ENCODE data around the gene STAMBP. TPM values are rescaled to one million over a fixed set of nuclear protein-coding genes. Genes with fewer than 3 reads are reported as not detected.

The STAMBP gene
- polyA plus RNA-seq, 3 donors, result 26.0 to 40.8 (median 40.7) TPM

- Histone ChIP-seq H3K9me3 (replicated peaks in 1 of 2; ENCODE audit: control insufficient read depth in 1 of 2, insufficient read depth in 1 of 2, low read length in 2 of 2) (no peaks in the 10 kb centered on the region), H3K27me3 (ENCODE audit: control insufficient read depth in 2 of 2, insufficient read depth in 2 of 2, low read length in 2 of 2) (no peaks in the 10 kb centered on the region), H3K4me1 (ENCODE audit: control insufficient read depth in 1 of 2, insufficient read depth in 2 of 2, low read length in 2 of 2) (peaks cover 7 to 8% of the 10 kb centered on the region in 2 donors), H3K4me2 (replicated peaks; ENCODE audit: extremely low read depth, low read length, poor library complexity, severe bottlenecking) (no peak overlapping the region), H2AFZ (ENCODE audit: insufficient read depth, low read depth, low read length, poor library complexity, severe bottlenecking) (no peak overlapping the region), H3K79me2 (ENCODE audit: insufficient read depth, low read length) (no peaks in the 10 kb centered on the region), H3K27ac (ENCODE audit: low read depth in 1 of 2, low read length in 2 of 2) (no peak overlapping the region), H3K4me3 (replicated peaks in 1 of 3; ENCODE audit: low read depth in 2 of 3, low read length in 3 of 3) (no peak overlapping the region), H3K9ac (ENCODE audit: insufficient read depth, low read length, poor library complexity, severe bottlenecking) (no peak overlapping the region), H4K20me1 (ENCODE audit: insufficient read depth, low read length) (no peaks in the 10 kb centered on the region), H3K36me3 (replicated peaks in 1 of 2; ENCODE audit: control insufficient read depth in 1 of 2, insufficient read depth in 2 of 2, low read length in 2 of 2) (no peaks in the 10 kb centered on the region)
- Mint-ChIP-seq H3K4me1 (peaks cover 7% of the 10 kb centered on the region), H3K27me3 (ENCODE audit: low read depth in 3 of 3) (peaks cover 4 to 6% (median 4%) of the 10 kb centered on the region in 3 donors), H3K9me3 (no peaks in the 10 kb centered on the region), H3K27ac (no peak overlapping the region), H3K36me3 (no peaks in the 10 kb centered on the region), H3K4me3 (no peak overlapping the region)
- WGBS (ENCODE audit: insufficient coverage), result no CpG with 5 or more reads among the region's 3 CpGs
- intact Hi-C loops (cut with micrococcal nuclease), result loop anchor here in 1 of 2 donors (10.0 kb wide), 4 partner anchors 161 to 571 kb away; partner anchors contain the start of genes BOLA3 and TET3
- TF ChIP-seq, protein P1, sequence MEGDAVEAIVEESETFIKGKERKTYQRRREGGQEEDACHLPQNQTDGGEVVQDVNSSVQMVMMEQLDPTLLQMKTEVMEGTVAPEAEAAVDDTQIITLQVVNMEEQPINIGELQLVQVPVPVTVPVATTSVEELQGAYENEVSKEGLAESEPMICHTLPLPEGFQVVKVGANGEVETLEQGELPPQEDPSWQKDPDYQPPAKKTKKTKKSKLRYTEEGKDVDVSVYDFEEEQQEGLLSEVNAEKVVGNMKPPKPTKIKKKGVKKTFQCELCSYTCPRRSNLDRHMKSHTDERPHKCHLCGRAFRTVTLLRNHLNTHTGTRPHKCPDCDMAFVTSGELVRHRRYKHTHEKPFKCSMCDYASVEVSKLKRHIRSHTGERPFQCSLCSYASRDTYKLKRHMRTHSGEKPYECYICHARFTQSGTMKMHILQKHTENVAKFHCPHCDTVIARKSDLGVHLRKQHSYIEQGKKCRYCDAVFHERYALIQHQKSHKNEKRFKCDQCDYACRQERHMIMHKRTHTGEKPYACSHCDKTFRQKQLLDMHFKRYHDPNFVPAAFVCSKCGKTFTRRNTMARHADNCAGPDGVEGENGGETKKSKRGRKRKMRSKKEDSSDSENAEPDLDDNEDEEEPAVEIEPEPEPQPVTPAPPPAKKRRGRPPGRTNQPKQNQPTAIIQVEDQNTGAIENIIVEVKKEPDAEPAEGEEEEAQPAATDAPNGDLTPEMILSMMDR (IDR thresholded peaks at IDR 0.05), result peak; percentile 93
- DNase-seq, result peak; percentile 63 to 77 (median 75)
These were observed 4.7 kb upstream of the STAMBP start for GRCh38 chr2:73823916-73824523.

DNA sequence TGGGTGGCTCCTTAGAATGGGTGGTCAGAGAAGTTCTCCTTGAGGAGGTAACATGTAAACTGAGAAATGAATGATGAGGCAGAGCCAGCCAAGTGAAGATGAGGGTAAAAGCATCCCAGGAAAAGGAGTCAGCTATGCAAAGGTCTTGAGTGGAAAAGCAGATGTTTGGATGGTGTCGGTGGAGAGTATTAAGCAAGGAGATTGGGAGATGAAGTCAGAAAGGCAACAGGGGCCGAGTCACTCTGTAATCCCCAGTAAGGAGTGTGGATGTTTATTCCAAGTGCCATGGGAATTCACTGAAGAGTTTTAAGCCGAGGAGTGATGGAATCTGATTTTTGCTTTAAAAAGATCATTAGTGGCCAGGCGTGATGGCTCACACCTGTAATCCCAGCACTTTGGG, 3.4 kb upstream of the STAMBP start:
- Histone ChIP-seq H3K27ac (ENCODE audit: low read depth in 1 of 2, low read length in 2 of 2) (no peak overlapping the region), H3K4me3 (replicated peaks in 1 of 3; ENCODE audit: low read depth in 2 of 3, low read length in 3 of 3) (no peak overlapping the region), H3K79me2 (ENCODE audit: insufficient read depth, low read length) (peaks cover 11% of the 10 kb centered on the region), H2AFZ (ENCODE audit: insufficient read depth, low read depth, low read length, poor library complexity, severe bottlenecking) (no peak overlapping the region), H3K4me2 (replicated peaks; ENCODE audit: extremely low read depth, low read length, poor library complexity, severe bottlenecking) (no peak overlapping the region), H3K4me1 (ENCODE audit: control insufficient read depth in 1 of 2, insufficient read depth in 2 of 2, low read length in 2 of 2) (peaks cover 14 to 21% of the 10 kb centered on the region in 2 donors), H3K9me3 (replicated peaks in 1 of 2; ENCODE audit: control insufficient read depth in 1 of 2, insufficient read depth in 1 of 2, low read length in 2 of 2) (no peaks in the 10 kb centered on the region), H3K27me3 (ENCODE audit: control insufficient read depth in 2 of 2, insufficient read depth in 2 of 2, low read length in 2 of 2) (no peaks in the 10 kb centered on the region), H4K20me1 (ENCODE audit: insufficient read depth, low read length) (no peaks in the 10 kb centered on the region), H3K9ac (ENCODE audit: insufficient read depth, low read length, poor library complexity, severe bottlenecking) (no peak overlapping the region), H3K36me3 (replicated peaks in 1 of 2; ENCODE audit: control insufficient read depth in 1 of 2, insufficient read depth in 2 of 2, low read length in 2 of 2) (no peaks in the 10 kb centered on the region)
- H3K27ac Mint-ChIP-seq, result no peak overlapping the region
- H3K27me3 Mint-ChIP-seq (ENCODE audit: low read depth in 3 of 3), result peaks cover 0 to 3% (median 3%) of the 10 kb centered on the region in 3 donors
- peaks cover 20% of the 10 kb centered on the region for H3K4me1 Mint-ChIP-seq
- 92% methylated on average over 3 of the region's 4 CpGs for WGBS (ENCODE audit: insufficient coverage)
- no peaks in the 10 kb centered on the region for H3K36me3 Mint-ChIP-seq
- H3K9me3 Mint-ChIP-seq, result no peaks in the 10 kb centered on the region
- TF ChIP-seq, protein P1 (IDR thresholded peaks at IDR 0.05), result no peak
- no peak for DNase-seq
- H3K4me3 Mint-ChIP-seq, result no peak overlapping the region
- intact Hi-C loops (cut with micrococcal nuclease), result loop anchor here in 1 of 2 donors (10.0 kb wide), 4 partner anchors 159 to 569 kb away; partner anchors contain the start of genes BOLA3 and TET3
